Measurements from ENCODE around the gene FKBP15.
"Not testable (repeated sequence)": the region's sequence is repeated elsewhere in the genome, so short reads cannot be mapped to it uniquely, and the experiment has no call there.

FKBP15 gene, protein sequence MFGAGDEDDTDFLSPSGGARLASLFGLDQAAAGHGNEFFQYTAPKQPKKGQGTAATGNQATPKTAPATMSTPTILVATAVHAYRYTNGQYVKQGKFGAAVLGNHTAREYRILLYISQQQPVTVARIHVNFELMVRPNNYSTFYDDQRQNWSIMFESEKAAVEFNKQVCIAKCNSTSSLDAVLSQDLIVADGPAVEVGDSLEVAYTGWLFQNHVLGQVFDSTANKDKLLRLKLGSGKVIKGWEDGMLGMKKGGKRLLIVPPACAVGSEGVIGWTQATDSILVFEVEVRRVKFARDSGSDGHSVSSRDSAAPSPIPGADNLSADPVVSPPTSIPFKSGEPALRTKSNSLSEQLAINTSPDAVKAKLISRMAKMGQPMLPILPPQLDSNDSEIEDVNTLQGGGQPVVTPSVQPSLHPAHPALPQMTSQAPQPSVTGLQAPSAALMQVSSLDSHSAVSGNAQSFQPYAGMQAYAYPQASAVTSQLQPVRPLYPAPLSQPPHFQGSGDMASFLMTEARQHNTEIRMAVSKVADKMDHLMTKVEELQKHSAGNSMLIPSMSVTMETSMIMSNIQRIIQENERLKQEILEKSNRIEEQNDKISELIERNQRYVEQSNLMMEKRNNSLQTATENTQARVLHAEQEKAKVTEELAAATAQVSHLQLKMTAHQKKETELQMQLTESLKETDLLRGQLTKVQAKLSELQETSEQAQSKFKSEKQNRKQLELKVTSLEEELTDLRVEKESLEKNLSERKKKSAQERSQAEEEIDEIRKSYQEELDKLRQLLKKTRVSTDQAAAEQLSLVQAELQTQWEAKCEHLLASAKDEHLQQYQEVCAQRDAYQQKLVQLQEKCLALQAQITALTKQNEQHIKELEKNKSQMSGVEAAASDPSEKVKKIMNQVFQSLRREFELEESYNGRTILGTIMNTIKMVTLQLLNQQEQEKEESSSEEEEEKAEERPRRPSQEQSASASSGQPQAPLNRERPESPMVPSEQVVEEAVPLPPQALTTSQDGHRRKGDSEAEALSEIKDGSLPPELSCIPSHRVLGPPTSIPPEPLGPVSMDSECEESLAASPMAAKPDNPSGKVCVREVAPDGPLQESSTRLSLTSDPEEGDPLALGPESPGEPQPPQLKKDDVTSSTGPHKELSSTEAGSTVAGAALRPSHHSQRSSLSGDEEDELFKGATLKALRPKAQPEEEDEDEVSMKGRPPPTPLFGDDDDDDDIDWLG

DNA sequence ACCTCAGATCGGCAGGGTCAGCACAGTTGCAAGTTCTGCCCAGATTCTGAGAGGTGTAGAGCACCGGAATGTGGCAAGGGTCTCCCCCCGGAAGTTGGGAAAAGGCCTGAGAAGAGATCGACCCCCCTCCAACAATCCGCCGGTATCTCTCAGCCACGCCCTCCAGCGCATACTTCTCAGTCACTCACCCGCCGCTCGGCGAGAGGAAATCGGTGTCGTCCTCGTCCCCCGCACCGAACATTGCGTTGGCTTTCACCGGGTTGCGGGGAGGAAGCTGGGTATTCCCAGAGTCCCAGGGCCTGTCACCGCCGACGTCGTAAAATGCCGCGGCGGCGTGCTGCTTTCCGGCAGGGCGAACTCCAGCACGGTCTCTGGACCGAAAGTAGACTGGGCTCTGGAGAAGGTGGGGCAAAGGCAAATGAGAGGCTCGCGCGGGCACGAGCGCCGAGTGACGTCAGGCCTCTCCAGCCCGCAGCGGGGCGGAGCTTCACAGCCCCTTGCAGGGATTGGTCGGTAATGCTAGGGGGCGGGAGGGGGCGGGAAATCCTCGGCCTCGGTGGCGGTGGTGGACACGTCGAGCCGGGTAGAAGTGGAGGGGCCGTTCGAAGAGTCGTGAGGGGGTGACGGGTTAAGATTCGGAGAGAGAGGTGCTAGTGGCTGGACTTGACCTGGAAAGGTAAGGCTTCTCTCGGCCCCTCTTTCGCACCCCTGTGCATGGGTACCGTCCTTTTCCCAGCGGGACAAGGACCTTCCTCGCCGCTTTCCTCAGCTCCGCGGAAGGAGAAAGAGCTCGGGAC lies at the start of gene FKBP15, which contains the start of gene SLC31A1:
Gene FKBP15, minus strand, starts transcription at position 275 of the 797 bp plus-strand sequence. Its CDS starts 34 bp downstream, at position 241.
Gene SLC31A1, plus strand, starts transcription at position 542 of the 797 bp plus-strand sequence. CDS start 34,605 bp downstream, outside the sequence.
- Mint-ChIP-seq H3K27me3 (no peaks in the 10 kb centered on the region), H3K9me3 (no peaks in the 10 kb centered on the region), H3K4me3 (peak within 1 kb of the TSS; percentile 98), H3K4me1 (ENCODE audit: low read depth) (peaks cover 49% of the 10 kb centered on the region), H3K27ac (peak within 1 kb of the TSS; percentile 96), H3K36me3 (ENCODE audit: low read depth) (peaks cover 12% of the 10 kb centered on the region)

DNA sequence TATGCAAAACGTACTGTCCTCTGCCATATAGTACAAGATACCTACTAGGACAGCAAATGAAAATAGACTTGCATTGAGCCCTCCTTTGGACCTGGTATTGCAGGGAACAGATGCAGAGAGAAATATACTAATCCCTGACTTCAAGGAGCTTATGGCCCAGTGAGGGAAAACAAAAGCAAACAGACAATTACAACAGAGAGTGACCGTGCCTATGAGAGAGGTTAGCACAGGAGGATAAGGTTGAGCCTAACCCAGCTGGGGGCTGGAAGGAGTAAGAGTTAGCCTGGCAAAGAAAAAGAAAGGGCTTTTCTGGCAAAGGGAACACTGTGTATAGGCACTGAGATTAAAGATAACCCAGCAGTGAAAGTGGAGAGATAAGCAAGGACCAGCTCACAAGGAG lies 48.8 kb upstream of the FKBP15 start:
- Mint-ChIP-seq H3K27ac (peak overlapping the region; percentile 52), H3K36me3 (ENCODE audit: low read depth) (peaks cover 40% of the 10 kb centered on the region), H3K4me1 (ENCODE audit: low read depth) (peaks cover 13% of the 10 kb centered on the region), H3K4me3 (no peak overlapping the region), H3K27me3 (no peaks in the 10 kb centered on the region), H3K9me3 (no peaks in the 10 kb centered on the region)

DNA sequence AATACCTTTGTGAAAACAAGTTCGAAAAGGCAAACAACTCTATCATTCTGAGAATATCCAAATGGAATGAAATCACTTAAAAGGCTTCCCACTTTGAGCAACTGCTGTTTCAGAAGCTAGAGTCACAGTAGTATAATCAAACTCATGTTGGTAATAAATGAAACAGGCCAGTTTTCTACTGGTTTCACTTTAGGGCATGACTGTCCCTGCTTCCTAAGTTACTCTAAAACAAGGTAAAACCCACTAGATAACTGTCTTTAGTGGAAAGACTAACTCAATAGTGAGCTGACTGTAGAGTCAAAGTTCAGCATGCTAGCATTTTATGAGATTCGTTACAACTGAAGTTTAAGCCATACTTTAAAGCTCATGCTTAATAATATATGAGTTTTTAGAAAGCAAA lies 48.3 kb upstream of the FKBP15 start:
- Mint-ChIP-seq H3K36me3 (ENCODE audit: low read depth) (peaks cover 41% of the 10 kb centered on the region), H3K27me3 (no peaks in the 10 kb centered on the region), H3K27ac (peak overlapping the region; percentile 43)

DNA sequence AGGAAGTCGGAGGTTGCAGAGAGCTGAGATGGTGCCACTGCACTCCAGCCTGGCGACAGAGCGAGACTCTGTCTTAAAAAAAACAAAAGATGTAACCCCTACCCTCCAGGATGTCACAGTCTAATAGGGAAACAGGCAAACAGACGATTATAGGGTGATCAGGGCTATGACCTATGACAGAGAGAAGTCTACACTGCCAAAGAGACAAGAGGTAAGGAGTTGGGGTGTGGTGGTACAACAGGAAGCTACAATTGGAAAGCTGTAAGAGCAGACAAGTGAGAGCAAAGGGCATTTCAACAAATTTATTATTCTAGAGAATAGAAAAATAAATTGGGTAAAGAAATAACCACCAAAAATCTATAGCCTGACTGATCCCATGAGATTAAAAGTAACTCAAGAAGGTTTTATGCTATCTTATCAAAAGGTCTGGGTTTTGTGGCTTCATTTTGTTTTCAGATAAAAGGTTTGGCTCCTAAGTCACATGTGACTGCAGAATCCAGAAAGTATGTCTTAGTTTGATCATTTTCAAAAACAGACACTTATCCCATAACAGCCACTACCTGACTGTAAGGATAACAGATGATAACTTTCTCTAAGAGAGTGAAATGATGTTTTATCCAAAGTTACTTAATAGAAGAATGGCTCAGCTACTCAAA lies 47.0 kb upstream of the FKBP15 start:
- Mint-ChIP-seq H3K36me3 (ENCODE audit: low read depth) (peaks cover 38% of the 10 kb centered on the region), H3K4me3 (no peak overlapping the region), H3K9me3 (no peaks in the 10 kb centered on the region), H3K4me1 (ENCODE audit: low read depth) (peaks cover 7% of the 10 kb centered on the region), H3K27me3 (no peaks in the 10 kb centered on the region), H3K27ac (peak overlapping the region; percentile 28)

More for the DNA sequence above, 48.3 kb upstream of the FKBP15 start:
- Mint-ChIP-seq H3K4me3 (no peak overlapping the region), H3K4me1 (ENCODE audit: low read depth) (peaks cover 13% of the 10 kb centered on the region), H3K9me3 (no peaks in the 10 kb centered on the region)

DNA sequence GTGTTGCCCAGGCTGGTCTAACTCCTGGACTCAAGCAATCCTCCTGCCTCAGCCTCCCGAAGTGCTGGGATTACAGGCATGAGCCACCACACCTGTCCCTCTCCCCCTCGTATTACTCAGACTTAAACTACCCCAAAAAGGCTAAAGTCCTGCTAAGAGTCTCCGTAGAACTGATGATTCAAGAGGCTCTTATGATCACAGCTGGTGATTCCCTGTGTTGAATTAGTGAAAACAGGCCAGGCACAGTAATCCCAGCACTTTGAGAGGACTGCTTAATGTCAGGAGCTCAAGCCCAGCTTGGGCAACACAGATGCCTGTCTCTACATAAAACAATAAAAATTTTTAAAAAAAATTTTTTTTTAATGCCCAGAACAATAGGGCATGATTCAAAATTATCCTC lies 45.1 kb upstream of the FKBP15 start:
- Mint-ChIP-seq H3K9me3 (no peaks in the 10 kb centered on the region), H3K4me3 (no peak overlapping the region), H3K27me3 (no peaks in the 10 kb centered on the region), H3K36me3 (ENCODE audit: low read depth) (peaks cover 42% of the 10 kb centered on the region), H3K27ac (no peak overlapping the region), H3K4me1 (ENCODE audit: low read depth) (peaks cover 7% of the 10 kb centered on the region)

DNA sequence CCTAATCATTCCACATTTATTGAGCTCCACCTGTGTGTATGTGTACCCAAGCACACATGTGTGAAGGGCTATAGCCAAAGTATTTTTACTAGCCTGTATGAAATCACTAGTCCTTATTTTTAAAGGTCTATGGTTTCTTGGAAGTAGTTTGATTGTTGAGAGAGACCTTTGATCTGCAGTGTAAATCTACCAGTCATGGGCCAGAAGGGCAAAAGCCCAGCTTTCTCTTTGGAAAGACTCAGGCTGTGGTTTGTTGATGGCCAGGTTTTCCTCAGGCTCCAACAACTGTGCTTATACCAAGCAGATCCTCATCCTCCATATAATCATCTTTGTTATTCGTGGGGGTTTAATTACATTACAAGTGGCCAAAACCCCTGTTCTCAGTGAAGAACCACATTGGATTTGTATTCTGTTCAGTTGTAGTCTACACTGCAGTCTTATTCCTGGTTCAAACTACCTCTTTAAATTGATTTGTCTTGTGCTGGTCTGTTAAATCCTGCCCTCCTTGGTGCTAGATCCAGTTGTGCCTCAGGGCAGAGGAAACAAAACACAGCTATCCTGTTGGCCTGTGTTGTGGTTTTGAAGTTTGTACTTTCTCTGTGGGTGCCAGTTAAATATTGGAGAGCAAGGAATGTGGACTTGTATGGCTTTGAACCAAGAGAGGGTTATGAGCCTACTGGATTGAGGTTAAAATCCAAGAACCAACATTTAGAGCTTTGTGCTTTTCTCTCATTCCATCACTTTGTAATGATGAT lies 41.0 kb upstream of the FKBP15 start:
- no peaks in the 10 kb centered on the region for H3K9me3 Mint-ChIP-seq
- peaks cover 51% of the 10 kb centered on the region for H3K36me3 Mint-ChIP-seq (ENCODE audit: low read depth)
- H3K4me1 Mint-ChIP-seq (ENCODE audit: low read depth): no peaks in the 10 kb centered on the region
- H3K27ac Mint-ChIP-seq: no peak overlapping the region
- no peaks in the 10 kb centered on the region for H3K27me3 Mint-ChIP-seq
- no peak overlapping the region for H3K4me3 Mint-ChIP-seq

DNA sequence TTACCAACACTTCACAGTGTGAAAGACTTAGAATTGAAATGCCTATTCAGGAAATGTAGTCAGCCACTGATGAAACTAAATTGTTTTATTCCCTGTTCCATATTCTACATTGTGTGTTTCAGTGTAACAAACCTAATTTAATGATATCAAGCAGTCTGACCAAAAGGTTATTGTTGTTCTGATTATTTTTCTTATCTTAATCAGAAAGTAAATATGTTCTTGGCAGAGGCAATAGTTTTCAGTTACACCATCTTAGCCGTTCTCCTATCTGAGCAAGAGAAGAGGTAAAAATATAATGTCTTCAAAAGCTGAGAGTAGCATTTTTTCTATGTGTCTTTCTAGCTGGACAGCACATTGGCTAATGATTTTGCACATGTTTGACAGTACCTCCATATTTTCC lies 37.2 kb upstream of the FKBP15 start:
- Mint-ChIP-seq H3K9me3 (no peaks in the 10 kb centered on the region), H3K4me3 (no peak overlapping the region), H3K4me1 (ENCODE audit: low read depth) (no peaks in the 10 kb centered on the region), H3K27me3 (no peaks in the 10 kb centered on the region), H3K27ac (no peak overlapping the region), H3K36me3 (ENCODE audit: low read depth) (peaks cover 43% of the 10 kb centered on the region)

DNA sequence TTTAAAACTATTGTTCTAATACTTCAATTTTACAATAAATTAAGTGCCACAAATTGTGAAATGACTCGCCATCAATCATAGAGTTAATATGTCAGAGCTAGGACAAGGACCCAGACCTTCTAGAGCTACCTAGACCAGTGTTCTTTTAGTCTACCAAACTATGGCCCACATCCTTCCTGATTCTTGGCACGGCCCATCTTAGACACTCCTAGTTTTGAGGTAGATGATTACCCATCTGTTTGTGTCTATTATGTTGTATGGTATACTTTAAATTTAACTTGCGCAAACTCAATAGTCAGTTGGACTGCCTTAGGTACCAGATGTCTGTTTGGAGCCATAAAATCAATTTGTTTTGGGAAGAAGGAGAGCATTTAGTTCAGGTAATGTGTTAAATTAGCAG lies 36.8 kb upstream of the FKBP15 start:
- Mint-ChIP-seq H3K4me3 (no peak overlapping the region), H3K9me3 (no peaks in the 10 kb centered on the region), H3K27me3 (no peaks in the 10 kb centered on the region), H3K4me1 (ENCODE audit: low read depth) (no peaks in the 10 kb centered on the region), H3K27ac (no peak overlapping the region), H3K36me3 (ENCODE audit: low read depth) (peaks cover 43% of the 10 kb centered on the region)

DNA sequence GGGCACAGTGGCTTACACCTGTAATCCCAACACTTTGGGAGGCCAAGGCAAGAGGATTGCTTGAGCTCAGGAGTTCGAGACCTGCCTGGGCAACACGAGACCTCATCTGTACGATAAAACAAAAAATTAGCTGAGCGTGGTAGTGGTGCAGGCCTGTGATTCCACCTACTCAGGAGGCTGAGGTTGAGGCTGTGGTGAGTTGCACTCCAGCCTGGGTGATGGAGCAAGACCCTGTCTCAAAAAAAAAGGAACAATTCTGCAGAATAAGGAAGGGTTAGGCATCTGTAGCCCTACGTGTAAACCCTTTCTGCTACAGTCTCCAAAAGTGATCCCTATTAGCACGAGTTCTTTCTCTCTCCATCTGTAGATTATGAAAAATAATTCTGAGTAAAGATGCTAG lies 34.4 kb upstream of the FKBP15 start:
- Mint-ChIP-seq H3K4me1 (ENCODE audit: low read depth) (no peaks in the 10 kb centered on the region), H3K4me3 (no peak overlapping the region), H3K9me3 (peaks cover 3% of the 10 kb centered on the region), H3K27me3 (no peaks in the 10 kb centered on the region), H3K36me3 (ENCODE audit: low read depth) (peaks cover 28% of the 10 kb centered on the region), H3K27ac (no peak overlapping the region)

DNA sequence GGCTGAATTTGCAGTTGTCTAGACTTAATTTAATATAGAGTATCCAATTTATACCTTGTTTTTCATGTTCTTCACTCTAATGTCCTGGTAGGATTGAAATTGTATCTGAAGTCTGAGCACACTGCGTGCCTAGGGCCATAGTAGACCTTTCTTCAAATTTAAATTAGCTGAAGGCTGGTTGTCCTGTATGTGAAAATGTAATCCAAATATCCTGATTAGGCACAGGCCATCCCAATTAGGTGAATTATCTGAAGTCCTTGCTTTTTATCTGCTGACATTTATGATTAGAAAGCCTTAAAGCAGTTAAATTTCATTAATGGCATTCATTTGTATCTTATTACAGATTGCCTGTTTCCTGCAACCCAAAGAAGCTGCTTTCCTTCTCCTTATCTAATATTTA lies 33.9 kb upstream of the FKBP15 start:
- H3K36me3 Mint-ChIP-seq (ENCODE audit: low read depth): peaks cover 23% of the 10 kb centered on the region
- H3K27me3 Mint-ChIP-seq: no peaks in the 10 kb centered on the region
- peaks cover 3% of the 10 kb centered on the region for H3K9me3 Mint-ChIP-seq
- no peak overlapping the region for H3K4me3 Mint-ChIP-seq
- no peak overlapping the region for H3K27ac Mint-ChIP-seq
- H3K4me1 Mint-ChIP-seq (ENCODE audit: low read depth): no peaks in the 10 kb centered on the region

DNA sequence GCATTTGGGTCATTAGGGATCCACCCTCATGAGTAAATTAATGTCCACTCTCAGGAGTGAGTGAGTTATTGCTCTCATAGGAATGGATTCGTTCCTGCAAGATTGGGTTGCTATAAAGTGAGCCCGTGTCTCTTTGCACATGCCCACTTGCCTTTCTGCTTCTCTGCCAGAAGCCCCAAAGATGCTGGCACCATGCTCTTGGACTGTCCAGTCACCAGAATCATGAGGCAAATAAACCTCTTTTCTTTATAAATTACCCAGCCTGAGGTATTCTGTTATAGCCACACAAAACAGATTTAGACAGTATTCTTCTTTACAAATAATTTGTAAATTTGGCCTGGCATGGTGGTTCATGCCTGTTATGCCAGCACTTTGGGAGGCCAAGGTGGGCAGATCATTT lies 29.7 kb upstream of the FKBP15 start:
- peaks cover 3% of the 10 kb centered on the region for H3K9me3 Mint-ChIP-seq
- H3K27ac Mint-ChIP-seq: no peak overlapping the region
- H3K27me3 Mint-ChIP-seq: no peaks in the 10 kb centered on the region
- no peak overlapping the region for H3K4me3 Mint-ChIP-seq
- no peaks in the 10 kb centered on the region for H3K4me1 Mint-ChIP-seq (ENCODE audit: low read depth)
- H3K36me3 Mint-ChIP-seq (ENCODE audit: low read depth): peaks cover 10% of the 10 kb centered on the region

DNA sequence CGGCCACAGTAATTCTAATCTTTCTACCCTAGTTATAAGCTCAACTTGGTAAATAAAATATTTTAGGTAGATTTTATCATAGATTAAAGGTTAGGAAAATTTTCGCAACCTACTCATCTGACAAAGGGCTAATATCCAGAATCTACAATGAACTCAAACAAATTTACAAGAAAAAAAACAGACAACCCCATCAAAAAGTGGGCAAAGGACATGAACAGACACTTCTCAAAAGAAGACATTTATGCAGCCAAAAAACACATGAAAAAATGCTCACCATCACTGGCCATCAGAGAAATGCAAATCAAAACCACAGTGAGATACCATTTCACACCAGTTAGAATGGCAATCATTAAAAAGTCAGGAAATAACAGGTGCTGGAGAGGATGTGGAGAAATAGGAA lies 28.6 kb upstream of the FKBP15 start:
- not testable (repeated sequence) for H3K4me1 Mint-ChIP-seq (ENCODE audit: low read depth); H3K36me3 Mint-ChIP-seq (ENCODE audit: low read depth); H3K9me3 Mint-ChIP-seq; H3K27ac Mint-ChIP-seq; H3K4me3 Mint-ChIP-seq; H3K27me3 Mint-ChIP-seq

DNA sequence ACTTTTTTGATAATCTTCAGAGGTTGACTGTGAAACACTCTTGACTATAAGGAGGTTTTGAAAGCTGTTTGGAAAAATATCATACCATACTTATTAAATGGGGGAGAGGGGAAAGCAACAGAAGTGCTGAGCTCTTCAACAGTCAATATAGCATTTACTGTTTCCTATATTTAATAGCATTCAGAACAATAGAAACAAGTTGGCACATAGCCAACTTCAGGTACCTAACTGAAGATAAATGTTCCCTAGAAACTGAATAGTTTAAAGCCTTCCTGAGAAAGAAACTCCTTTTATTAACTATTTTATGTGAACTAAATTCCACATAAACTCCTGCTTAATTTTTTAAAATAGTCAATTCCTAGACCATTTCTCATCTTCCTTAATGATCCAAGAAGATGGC lies 26.6 kb upstream of the FKBP15 start:
- Mint-ChIP-seq H3K4me3 (no peak overlapping the region), H3K36me3 (ENCODE audit: low read depth) (peaks cover 10% of the 10 kb centered on the region), H3K27me3 (no peaks in the 10 kb centered on the region), H3K9me3 (peaks cover 3% of the 10 kb centered on the region), H3K27ac (no peak overlapping the region), H3K4me1 (ENCODE audit: low read depth) (peaks cover 3% of the 10 kb centered on the region)

Data from stimulated activated naive CD8-positive, alpha-beta T cell treated with anti-CD3 and anti-CD28 coated beads, Interleukin-15, Interleukin-2, amounts not matched to agents 100 ng/mL and 50 ng/mL, for 24 hours (primary cell).